HG02885 (cell line): Measurements from ENCODE around the gene RUFY4.

Experiments
- ATAC-seq: cut with Tn5 transposase; IDR thresholded peaks from one replicate; pipeline ENCODE4 v1.9.1; 2021; ENCODE audit warnings: mild to moderate bottlenecking; ENCODE audit not compliant: unreplicated experiment, poor library complexity

Gene RUFY4

GRCh38 chr2:218059289-218059688 is 9.8 kb upstream of the RUFY4 start:
- ATAC-seq, result no peak

GRCh38 chr2:218060118-218060517 is 8.9 kb upstream of the RUFY4 start:
- ATAC-seq, result no peak

- ATAC-seq, result no peak
Observed at GRCh38 chr2:218060950-218061660, 7.9 kb upstream of the RUFY4 start.

GRCh38 chr2:218063486-218063885 is 5.6 kb upstream of the RUFY4 start:
- peak; percentile 86 for ATAC-seq

- no peak for ATAC-seq
Observed at GRCh38 chr2:218063896-218064295, 5.2 kb upstream of the RUFY4 start.

GRCh38 chr2:218065239-218066006 is 3.6 kb upstream of the RUFY4 start:
- ATAC-seq, result no peak

GRCh38 chr2:218066926-218067515 is 2.0 kb upstream of the RUFY4 start:
- no peak for ATAC-seq

GRCh38 chr2:218067523-218067922 is 1.5 kb upstream of the RUFY4 start:
- no peak for ATAC-seq

GRCh38 chr2:218069606-218070300 is 700 bp downstream of the RUFY4 start:
- no peak for ATAC-seq

- ATAC-seq, result no peak
Observed at GRCh38 chr2:218070587-218070986, 1.5 kb downstream of the RUFY4 start.

GRCh38 chr2:218071218-218071937 is 2.3 kb downstream of the RUFY4 start:
- no peak for ATAC-seq

GRCh38 chr2:218072002-218072401 is 2.9 kb downstream of the RUFY4 start:
- no peak for ATAC-seq

- no peak for ATAC-seq
Observed at GRCh38 chr2:218072478-218073024, 3.5 kb downstream of the RUFY4 start.

- no peak for ATAC-seq
Observed at GRCh38 chr2:218073185-218073584, 4.1 kb downstream of the RUFY4 start.

- no peak for ATAC-seq
Observed at GRCh38 chr2:218074031-218074430, 5.0 kb downstream of the RUFY4 start.

GRCh38 chr2:218075975-218076811 is 7.1 kb downstream of the RUFY4 start:
- no peak for ATAC-seq

- no peak for ATAC-seq
Observed at GRCh38 chr2:218077464-218078216, 8.6 kb downstream of the RUFY4 start.
